PFSK-1 (cell line): Measurements from ENCODE around the gene ALG2.

ENCODE experiments used
- FOXP2 ChIP-seq: optimal IDR thresholded peaks from 2 replicates; pipeline ENCODE3; 2011; ENCODE audit warnings: borderline replicate concordance, control low read depth, inconsistent platforms; ENCODE audit not compliant: insufficient read depth; ENCODE audit errors: extremely low read length, extremely low read depth
- POLR2AphosphoS5 ChIP-seq: IDR thresholded peaks from 2 replicates; pipeline ENCODE4 v1.6.1; 2012; ENCODE audit warnings: low read depth, mild to moderate bottlenecking, control low read depth, low read length, moderate library complexity
- REST ChIP-seq, 2 experiments: IDR thresholded peaks; 2 replicates each; pipeline versions ENCODE4 v1.6.1 to v1.8.0; 2011 to 2012; ENCODE audit warnings: low read depth in 2 of 2, low read length in 2 of 2, control low read depth in 1 of 2, inconsistent platforms in 1 of 2, mild to moderate bottlenecking in 1 of 2, moderate library complexity in 1 of 2; ENCODE audit not compliant: insufficient read depth in 1 of 2
- SIN3A ChIP-seq: IDR thresholded peaks from 2 replicates; pipeline ENCODE4 v1.6.1; 2012; ENCODE audit warnings: mild to moderate bottlenecking, low read length, moderate library complexity, borderline replicate concordance; ENCODE audit not compliant: insufficient read depth
- TAF1 ChIP-seq: IDR thresholded peaks from 2 replicates; pipeline ENCODE4 v1.6.1; 2012; ENCODE audit warnings: low read length, control low read depth, borderline replicate concordance; ENCODE audit not compliant: insufficient read depth

Gene ALG2

GRCh38 chr9:99189186-99189585 is 32.6 kb downstream of the ALG2 start:
- no peak for TF ChIP-seq TAF1
- no peak for TF ChIP-seq FOXP2
- no peak for TF ChIP-seq SIN3A
- 0 out of 4 replicates have a peak, but pooled peaks of 1 of the 2 experiments have one; percentile 32 for TF ChIP-seq REST (IDR thresholded peaks at IDR 0.05; ENCODE audit: insufficient read depth in 1 of 2, low read depth in 2 of 2, low read length in 2 of 2)

DNA sequence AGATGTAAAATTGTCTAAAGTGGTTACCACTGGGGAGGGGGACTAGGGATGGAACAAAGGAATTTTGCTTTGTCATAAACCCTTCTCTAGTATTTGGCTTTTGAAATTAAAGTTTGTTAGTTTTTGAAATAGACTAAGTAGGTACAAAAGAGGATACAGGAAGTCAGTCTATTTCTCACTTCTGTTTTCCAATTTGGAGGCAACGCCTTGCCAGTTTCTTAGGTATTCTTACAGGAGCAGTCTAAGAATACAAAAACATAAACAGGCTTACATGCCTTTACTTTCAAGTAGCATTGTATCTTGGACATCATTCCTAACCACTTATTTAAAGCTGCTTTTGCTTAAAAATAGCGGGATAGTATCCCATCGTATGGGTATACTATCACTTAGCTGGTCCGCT is 34.4 kb downstream of the ALG2 start:
- TF ChIP-seq POLR2AphosphoS5, result no peak
- no peak for TF ChIP-seq REST (IDR thresholded peaks at IDR 0.05; ENCODE audit: insufficient read depth in 1 of 2, low read depth in 2 of 2, low read length in 2 of 2)
- TF ChIP-seq FOXP2, result no peak
- TF ChIP-seq TAF1, result no peak
- TF ChIP-seq SIN3A, result no peak

- TF ChIP-seq TAF1, result no peak
- no peak for TF ChIP-seq FOXP2
- no peak for TF ChIP-seq REST (IDR thresholded peaks at IDR 0.05; ENCODE audit: insufficient read depth in 1 of 2, low read depth in 2 of 2, low read length in 2 of 2)
- TF ChIP-seq SIN3A, result no peak
- TF ChIP-seq POLR2AphosphoS5, result no peak
These were observed 35.8 kb downstream of the ALG2 start for GRCh38 chr9:99185934-99186333.

DNA sequence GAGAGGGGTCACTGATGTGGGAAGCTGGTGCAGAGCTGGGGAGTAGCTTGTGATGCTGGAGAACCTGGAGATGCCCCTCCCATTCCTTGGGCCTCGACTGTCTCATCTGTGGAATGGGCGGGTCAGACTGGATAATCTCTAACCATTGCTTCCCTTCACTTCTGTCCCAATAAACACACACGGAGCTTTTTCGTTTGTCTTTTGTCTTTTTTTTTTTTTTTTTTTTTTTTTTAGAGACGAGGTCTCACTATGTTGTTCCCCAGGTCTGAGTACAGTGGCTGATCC is 36.5 kb downstream of the ALG2 start:
- TF ChIP-seq FOXP2, result no peak

DNA sequence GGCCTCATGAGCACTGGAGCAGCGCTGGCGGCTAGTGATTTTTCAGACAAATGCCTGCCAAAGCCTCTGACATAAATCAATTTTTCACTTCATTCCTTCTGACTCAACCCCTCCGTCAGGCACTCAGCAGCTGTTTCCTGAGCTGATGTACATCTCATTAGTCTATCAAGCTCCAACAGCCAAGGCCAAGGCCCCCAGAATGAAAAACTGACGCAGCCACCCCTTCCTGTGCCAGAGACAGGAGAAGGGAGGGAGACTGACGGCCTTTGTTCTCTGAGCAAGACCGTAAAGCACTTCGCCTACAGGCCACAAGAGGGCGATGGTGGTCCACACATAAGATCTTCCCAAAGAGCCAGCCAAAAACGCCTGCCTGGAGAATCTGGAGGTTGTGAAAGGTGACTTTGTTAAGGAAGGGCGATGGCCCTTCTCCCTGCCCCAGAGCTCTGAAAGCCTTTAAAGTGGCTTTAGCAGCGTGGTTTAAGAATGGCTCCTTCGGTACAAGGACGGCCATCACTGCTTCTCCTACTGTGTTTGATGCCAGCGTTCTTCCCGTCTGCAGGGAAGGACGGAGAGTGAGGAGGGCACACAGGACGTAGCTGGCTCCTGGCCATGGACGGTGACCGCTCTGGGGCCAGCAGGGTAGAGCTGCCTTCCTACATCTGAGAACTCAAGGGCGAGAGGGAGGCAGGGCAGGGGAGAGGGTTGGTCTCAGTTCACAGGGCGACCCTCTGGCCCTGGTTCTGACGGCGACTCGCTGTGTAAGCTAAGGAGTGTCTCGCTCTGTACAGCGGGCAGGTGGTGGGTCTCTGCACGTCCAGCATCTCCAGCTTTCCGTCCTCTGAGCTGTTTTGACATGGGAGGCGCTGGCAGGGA is 37.0 kb downstream of the ALG2 start:
- no peak for TF ChIP-seq REST (IDR thresholded peaks at IDR 0.05; ENCODE audit: insufficient read depth in 1 of 2, low read depth in 2 of 2, low read length in 2 of 2)
- TF ChIP-seq TAF1, result no peak
- no peak for TF ChIP-seq POLR2AphosphoS5

- TF ChIP-seq FOXP2 (no peak), SIN3A (no peak), TAF1 (no peak), REST (IDR thresholded peaks at IDR 0.05; ENCODE audit: insufficient read depth in 1 of 2, low read depth in 2 of 2, low read length in 2 of 2) (no peak), POLR2AphosphoS5 (no peak)
These were observed 37.6 kb downstream of the ALG2 start for GRCh38 chr9:99184110-99184474.
